Body of pancreas (tissue), 4 donors: ENCODE data around the gene PSTK.
A peak's percentile ranks its signal among the peaks of the same experiment; 100 is the strongest.

Experiments used
- POLR2A ChIP-seq, 3 donors: fragments of 450-650 bp; IDR thresholded peaks; one replicate each; pipeline ENCODE4 v1.6.1; 2016; ENCODE audit warnings: antibody characterized with exemption in 3 of 3, mild to moderate bottlenecking in 2 of 3
- TF ChIP-seq, protein P1 (sequence below), 7 experiments: fragments of 450-650 bp in 4 of 7; fragments of 200-600 bp in 3 of 7; sonication (generic) in 3 of 7; IDR thresholded peaks; one replicate each; pipeline ENCODE4 v1.5.1; 2016 to 2019; ENCODE audit warnings: antibody characterized with exemption in 7 of 7

DNA sequence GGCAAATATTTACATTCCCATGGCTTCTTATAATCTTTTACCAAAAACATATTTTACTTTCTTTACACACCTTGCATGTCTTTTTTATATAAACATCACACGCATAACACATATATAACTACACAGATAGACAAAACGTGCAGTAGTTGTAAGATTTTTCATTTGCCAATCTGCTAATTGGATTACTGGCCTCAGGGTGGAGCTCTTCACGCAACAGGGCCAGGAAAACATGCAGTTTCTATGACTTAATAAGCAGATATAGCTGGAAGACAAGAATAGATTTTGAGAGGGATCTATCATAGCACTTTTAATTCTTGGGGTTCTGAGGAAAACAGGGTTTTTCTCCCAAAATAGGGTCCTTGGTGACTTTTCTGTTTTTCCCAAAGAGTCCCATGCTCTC lies 41.3 kb downstream of the PSTK start:
- no peak for TF ChIP-seq POLR2A (IDR thresholded peaks at IDR 0.05)
- TF ChIP-seq, protein P1, sequence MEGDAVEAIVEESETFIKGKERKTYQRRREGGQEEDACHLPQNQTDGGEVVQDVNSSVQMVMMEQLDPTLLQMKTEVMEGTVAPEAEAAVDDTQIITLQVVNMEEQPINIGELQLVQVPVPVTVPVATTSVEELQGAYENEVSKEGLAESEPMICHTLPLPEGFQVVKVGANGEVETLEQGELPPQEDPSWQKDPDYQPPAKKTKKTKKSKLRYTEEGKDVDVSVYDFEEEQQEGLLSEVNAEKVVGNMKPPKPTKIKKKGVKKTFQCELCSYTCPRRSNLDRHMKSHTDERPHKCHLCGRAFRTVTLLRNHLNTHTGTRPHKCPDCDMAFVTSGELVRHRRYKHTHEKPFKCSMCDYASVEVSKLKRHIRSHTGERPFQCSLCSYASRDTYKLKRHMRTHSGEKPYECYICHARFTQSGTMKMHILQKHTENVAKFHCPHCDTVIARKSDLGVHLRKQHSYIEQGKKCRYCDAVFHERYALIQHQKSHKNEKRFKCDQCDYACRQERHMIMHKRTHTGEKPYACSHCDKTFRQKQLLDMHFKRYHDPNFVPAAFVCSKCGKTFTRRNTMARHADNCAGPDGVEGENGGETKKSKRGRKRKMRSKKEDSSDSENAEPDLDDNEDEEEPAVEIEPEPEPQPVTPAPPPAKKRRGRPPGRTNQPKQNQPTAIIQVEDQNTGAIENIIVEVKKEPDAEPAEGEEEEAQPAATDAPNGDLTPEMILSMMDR (IDR thresholded peaks at IDR 0.05) = peak in 6 of 7 experiments; percentile 12 to 34 (median 18)
